Neural crest cell (in vitro differentiated cells): ENCODE measurements around the gene ASXL3. TPM values are rescaled to one million over a fixed set of nuclear protein-coding genes. Genes with fewer than 3 reads are reported as not detected.

Experiments
- DNase-seq: peaks from one replicate; pipeline ENCODE4 v3.0.0; 2021; ENCODE audit warnings: low read depth, mixed read lengths, low spot score
- H3K27ac Mint-ChIP-seq: one replicate; pipeline ENCODE4 v1.8.0; 2021; ENCODE audit warnings: mild to moderate bottlenecking, mixed read lengths; ENCODE audit not compliant: unreplicated experiment
- H3K27me3 Mint-ChIP-seq: 2 replicates; pipeline ENCODE4 v1.8.0; 2021; ENCODE audit warnings: low read depth, mild to moderate bottlenecking, mixed read lengths
- H3K36me3 Mint-ChIP-seq: 2 replicates; pipeline ENCODE4 v1.8.0; 2021; ENCODE audit warnings: low read depth, mild to moderate bottlenecking, mixed read lengths
- H3K4me1 Mint-ChIP-seq: 2 replicates; pipeline ENCODE4 v1.8.0; 2021; ENCODE audit warnings: mixed read lengths
- H3K4me3 Mint-ChIP-seq: one replicate; pipeline ENCODE4 v1.8.0; 2021; ENCODE audit warnings: mild to moderate bottlenecking, mixed read lengths
- H3K9me3 Mint-ChIP-seq: 2 replicates; pipeline ENCODE4 v1.8.0; 2021; ENCODE audit warnings: mixed read lengths
- total RNA-seq: library from RNA; stranded (reverse); gene quantifications from 2 replicates; pipeline ENCODE4 v1.2.1, GENCODE V29; 2021
- TF ChIP-seq, protein P1 (sequence below): fragments of 200-600 bp; sonication (generic); conservative IDR thresholded peaks from 2 replicates; pipeline ENCODE4 v1.5.0; 2021; ENCODE audit warnings: antibody characterized with exemption, mild to moderate bottlenecking

The ASXL3 gene
- total RNA-seq, 1 donor from 2014 or later: 14.5 TPM

DNA sequence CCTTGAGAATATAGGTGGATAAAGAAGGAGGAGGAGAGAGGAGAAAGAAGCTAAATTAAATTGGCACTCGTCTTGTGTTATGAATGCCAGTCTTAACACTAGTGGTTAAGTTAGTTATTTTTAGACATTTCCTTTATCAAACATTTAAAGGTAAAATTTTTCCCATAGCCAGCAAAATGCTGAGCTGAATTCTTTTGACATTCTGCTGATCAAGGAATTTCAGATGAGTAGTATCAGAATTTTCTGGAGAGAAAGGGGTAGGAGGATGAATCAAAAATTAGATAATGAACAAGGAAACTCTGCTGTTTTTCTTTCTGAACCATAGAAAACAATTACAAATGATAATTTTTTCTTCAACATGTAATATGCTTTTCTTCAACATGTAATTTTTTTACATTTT, 52.5 kb downstream of the ASXL3 start:
- no peaks in the 10 kb centered on the region for H3K4me1 Mint-ChIP-seq
- H3K27ac Mint-ChIP-seq: no peak overlapping the region
- no peaks in the 10 kb centered on the region for H3K36me3 Mint-ChIP-seq
- no peaks in the 10 kb centered on the region for H3K27me3 Mint-ChIP-seq
- H3K4me3 Mint-ChIP-seq: no peak overlapping the region
- TF ChIP-seq, protein P1, sequence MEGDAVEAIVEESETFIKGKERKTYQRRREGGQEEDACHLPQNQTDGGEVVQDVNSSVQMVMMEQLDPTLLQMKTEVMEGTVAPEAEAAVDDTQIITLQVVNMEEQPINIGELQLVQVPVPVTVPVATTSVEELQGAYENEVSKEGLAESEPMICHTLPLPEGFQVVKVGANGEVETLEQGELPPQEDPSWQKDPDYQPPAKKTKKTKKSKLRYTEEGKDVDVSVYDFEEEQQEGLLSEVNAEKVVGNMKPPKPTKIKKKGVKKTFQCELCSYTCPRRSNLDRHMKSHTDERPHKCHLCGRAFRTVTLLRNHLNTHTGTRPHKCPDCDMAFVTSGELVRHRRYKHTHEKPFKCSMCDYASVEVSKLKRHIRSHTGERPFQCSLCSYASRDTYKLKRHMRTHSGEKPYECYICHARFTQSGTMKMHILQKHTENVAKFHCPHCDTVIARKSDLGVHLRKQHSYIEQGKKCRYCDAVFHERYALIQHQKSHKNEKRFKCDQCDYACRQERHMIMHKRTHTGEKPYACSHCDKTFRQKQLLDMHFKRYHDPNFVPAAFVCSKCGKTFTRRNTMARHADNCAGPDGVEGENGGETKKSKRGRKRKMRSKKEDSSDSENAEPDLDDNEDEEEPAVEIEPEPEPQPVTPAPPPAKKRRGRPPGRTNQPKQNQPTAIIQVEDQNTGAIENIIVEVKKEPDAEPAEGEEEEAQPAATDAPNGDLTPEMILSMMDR: no peak
- DNase-seq: no peak
- H3K9me3 Mint-ChIP-seq: no peaks in the 10 kb centered on the region

DNA sequence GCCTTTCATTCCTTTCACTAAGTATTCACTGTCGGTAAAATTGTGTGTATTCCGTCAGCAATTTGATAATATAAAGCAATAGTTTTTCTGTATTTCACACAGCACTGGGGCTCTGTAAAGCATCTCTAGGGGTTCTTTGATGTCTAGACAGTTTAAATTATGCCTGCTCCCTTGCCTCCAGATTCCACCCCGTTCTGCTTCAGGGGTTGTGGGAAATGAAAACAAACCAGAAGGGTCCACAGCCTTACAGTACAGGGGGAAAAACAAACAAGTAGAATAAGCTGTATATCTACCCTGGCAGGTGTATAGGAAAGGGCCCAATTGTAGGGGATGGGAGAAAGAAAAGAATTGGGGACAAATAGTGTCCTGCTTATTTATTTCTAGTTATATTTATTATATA, 63.1 kb downstream of the ASXL3 start:
- DNase-seq: no peak

DNA sequence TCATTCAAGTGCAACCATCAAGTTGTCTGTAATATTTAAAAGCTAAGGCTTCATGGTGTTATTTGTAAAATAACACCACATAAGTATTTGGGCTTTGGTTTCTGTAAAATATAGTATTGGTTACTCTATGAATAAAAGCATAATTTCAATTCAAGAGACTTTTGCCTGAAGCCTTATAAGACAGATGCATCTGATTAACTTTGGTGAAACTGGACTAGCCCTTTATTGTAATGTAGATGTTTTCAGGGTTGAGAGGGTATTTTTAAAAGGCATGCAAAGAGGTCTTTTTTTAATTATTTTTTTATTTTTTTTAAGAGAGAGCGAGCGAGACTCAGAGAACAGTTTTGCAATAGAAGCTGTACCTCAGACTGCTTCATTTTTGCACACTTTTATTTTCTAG, 66.5 kb downstream of the ASXL3 start:
- Mint-ChIP-seq H3K27me3 (no peaks in the 10 kb centered on the region), H3K4me1 (peaks cover 4% of the 10 kb centered on the region), H3K4me3 (no peak overlapping the region), H3K27ac (no peak overlapping the region), H3K36me3 (no peaks in the 10 kb centered on the region), H3K9me3 (no peaks in the 10 kb centered on the region)
- TF ChIP-seq, protein P1: no peak
- no peak for DNase-seq

More for the DNA sequence above, 63.1 kb downstream of the ASXL3 start:
- Mint-ChIP-seq H3K36me3 (no peaks in the 10 kb centered on the region), H3K4me1 (peaks cover 4% of the 10 kb centered on the region), H3K4me3 (no peak overlapping the region), H3K27ac (no peak overlapping the region), H3K9me3 (no peaks in the 10 kb centered on the region), H3K27me3 (no peaks in the 10 kb centered on the region)
- TF ChIP-seq, protein P1: no peak

DNA sequence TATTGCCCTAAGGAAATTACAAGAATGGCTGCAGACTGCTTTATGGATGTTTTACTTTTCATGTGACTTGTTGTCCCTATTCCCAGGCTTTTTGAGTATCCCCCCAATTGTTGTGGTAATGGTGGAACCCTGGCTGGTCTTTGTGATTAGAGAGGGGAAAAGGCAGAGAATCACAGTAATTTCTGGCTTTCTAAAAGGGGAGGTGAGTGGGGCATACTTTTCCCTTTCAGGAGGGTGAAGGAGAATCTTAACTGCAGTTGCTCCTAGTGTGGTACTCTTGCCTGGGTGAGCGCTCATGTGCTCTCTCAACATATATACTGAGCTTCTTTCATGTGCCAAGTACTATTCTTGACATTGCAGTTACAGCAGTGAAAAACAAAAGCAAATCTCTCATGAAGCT, 69.3 kb downstream of the ASXL3 start:
- no peak overlapping the region for H3K27ac Mint-ChIP-seq
- H3K36me3 Mint-ChIP-seq: no peaks in the 10 kb centered on the region
- no peaks in the 10 kb centered on the region for H3K27me3 Mint-ChIP-seq
- no peak overlapping the region for H3K4me3 Mint-ChIP-seq
- no peak for DNase-seq
- TF ChIP-seq, protein P1: no peak
- H3K4me1 Mint-ChIP-seq: peaks cover 4% of the 10 kb centered on the region
- H3K9me3 Mint-ChIP-seq: no peaks in the 10 kb centered on the region

DNA sequence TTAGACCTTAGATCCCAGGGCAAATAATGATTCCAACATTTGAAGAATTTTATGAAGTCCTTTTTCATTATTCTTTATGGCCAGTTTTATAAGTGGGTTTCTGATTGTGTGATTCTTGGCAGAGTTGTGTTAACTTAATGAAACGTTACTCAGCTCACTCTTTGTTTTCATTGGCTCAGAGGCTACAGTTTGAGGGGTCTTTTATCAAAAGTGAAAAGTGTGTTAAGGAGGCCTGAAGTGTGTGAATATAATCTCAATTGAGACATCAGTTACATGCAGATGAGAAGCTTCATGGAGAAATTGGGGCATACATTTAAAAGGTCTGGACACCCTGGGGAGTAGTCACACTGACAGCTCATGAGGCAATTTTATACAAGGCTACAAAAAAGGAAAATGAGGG, 74.6 kb downstream of the ASXL3 start:
- no peak for DNase-seq
- no peaks in the 10 kb centered on the region for H3K4me1 Mint-ChIP-seq
- no peak overlapping the region for H3K27ac Mint-ChIP-seq
- TF ChIP-seq, protein P1: no peak
- no peaks in the 10 kb centered on the region for H3K9me3 Mint-ChIP-seq
- no peaks in the 10 kb centered on the region for H3K27me3 Mint-ChIP-seq
- no peak overlapping the region for H3K4me3 Mint-ChIP-seq
- H3K36me3 Mint-ChIP-seq: no peaks in the 10 kb centered on the region

DNA sequence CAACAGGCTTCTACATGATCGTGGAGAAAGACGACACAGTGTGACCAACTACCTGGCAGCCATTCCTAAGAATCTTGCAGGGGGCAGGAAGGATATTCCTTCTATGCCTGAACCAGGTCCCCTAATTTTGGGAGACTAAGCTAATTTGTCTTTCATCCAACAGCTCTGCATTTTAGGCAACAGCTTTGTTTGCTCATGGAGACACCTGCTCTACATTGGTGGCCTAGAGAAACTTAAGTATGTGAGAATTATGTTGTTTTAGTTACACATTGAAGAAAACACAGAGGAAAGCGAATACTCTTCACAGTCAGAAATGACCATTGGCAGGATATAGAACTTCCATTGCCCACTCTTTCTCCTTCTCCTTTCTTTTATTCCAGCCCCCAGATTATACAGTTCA, 75.2 kb downstream of the ASXL3 start:
- no peaks in the 10 kb centered on the region for H3K4me1 Mint-ChIP-seq
- no peaks in the 10 kb centered on the region for H3K9me3 Mint-ChIP-seq
- no peaks in the 10 kb centered on the region for H3K36me3 Mint-ChIP-seq
- TF ChIP-seq, protein P1: no peak
- no peak for DNase-seq
- no peak overlapping the region for H3K27ac Mint-ChIP-seq
- no peak overlapping the region for H3K4me3 Mint-ChIP-seq
- no peaks in the 10 kb centered on the region for H3K27me3 Mint-ChIP-seq
